ENCODE data around the gene RSPO4. TPM values are rescaled to one million over a fixed set of nuclear protein-coding genes. Genes with fewer than 3 reads are reported as not detected.

RSPO4 gene
- total and polyA plus RNA-seq, 2 of the 8 experiments (the other 6 are each of a cell fraction or from before 2014, with no cell fraction given): 3.4 to 6.4 TPM

GRCh38 chr20:1041845-1042390 lies 39.8 kb upstream of the RSPO4 start:
- no peak overlapping the region for H4K8ac ChIP-seq (ENCODE audit: extremely low read depth, insufficient read depth, low read length)
- ChIA-PET POLR2A (ENCODE audit: partially characterized antibody) (interaction anchor here (1.3 kb wide), 1 partner anchor 12 kb away, joined by 3 read pairs; no protein-coding TSS in a partner anchor), CTCF (ENCODE audit: partially characterized antibody) (no interaction called here)
- no peak overlapping the region for H2BK20ac ChIP-seq (ENCODE audit: low read length)
- peaks cover 3% of the 10 kb centered on the region; the same call in 1 of the 2 replicates for H3K23me2 ChIP-seq (ENCODE audit: low read depth, low read length)
- no peak overlapping the region for H2BK15ac ChIP-seq (ENCODE audit: low read length)
- no peak overlapping the region for H3K56ac ChIP-seq (replicated peaks; ENCODE audit: insufficient read length, low read depth, low read length)
- no peak overlapping the region for H4K91ac ChIP-seq (replicated peaks; ENCODE audit: insufficient read length, low read length)
- H2BK5ac ChIP-seq (ENCODE audit: low read depth, low read length): no peak overlapping the region
- H3K14ac ChIP-seq (ENCODE audit: insufficient read length): no peak overlapping the region
- H3K4me1 ChIP-seq (replicated peaks in 1 of 4; ENCODE audit: control insufficient read depth in 3 of 4, insufficient read depth in 4 of 4, low read length in 3 of 4): no peaks in the 10 kb centered on the region
- no peaks in the 10 kb centered on the region; a peak in 1 of 7 replicates for H3K27me3 ChIP-seq (replicated peaks in 1 of 4; ENCODE audit: control insufficient read depth in 3 of 4, extremely low read depth in 1 of 4, insufficient read depth in 3 of 4, low read length in 3 of 4)
- FAIRE-seq: no peak
- no peak overlapping the region for H2BK120ac ChIP-seq (replicated peaks; ENCODE audit: low read depth, low read length)
- no peak for DNase-seq (ENCODE audit: low read depth in 1 of 2, low spot score in 2 of 2)
- WGBS, 2 experiments (ENCODE audit: extremely low coverage in 1 of 2, insufficient coverage in 1 of 2, insufficient read length in 1 of 2, insufficient replicate concordance in 2 of 2, low coverage in 1 of 2, low lambda C conversion rate in 2 of 2, missing lambda C conversion rate in 1 of 2): 88% methylated on average over 7 of the region's 7 CpGs; no CpG with 5 or more reads in 1 of the 2 experiments
- no peak overlapping the region for H2BK12ac ChIP-seq (ENCODE audit: low read depth, low read length)
- H3K4me2 ChIP-seq (ENCODE audit: insufficient read depth in 1 of 2, low read depth in 2 of 2, low read length in 2 of 2): no peak overlapping the region
- no peak overlapping the region for H3K9ac ChIP-seq (replicated peaks in 1 of 4; ENCODE audit: extremely low read depth in 1 of 4, low read depth in 3 of 4, low read length in 3 of 4)
- H3K4me3 ChIP-seq (ENCODE audit: extremely low read depth in 1 of 4, insufficient read depth in 2 of 4, low read depth in 3 of 4, low read length in 4 of 4): no peak overlapping the region
- no peak overlapping the region for H3K23ac ChIP-seq (ENCODE audit: insufficient read length)
- no peak overlapping the region for H2AFZ ChIP-seq (ENCODE audit: low read length)
- H4K20me1 ChIP-seq (replicated peaks in 1 of 2; ENCODE audit: control insufficient read depth in 1 of 2, insufficient read depth in 2 of 2, low read length in 2 of 2): no peaks in the 10 kb centered on the region
- H4K5ac ChIP-seq (ENCODE audit: insufficient read length, low read depth, low read length): no peak overlapping the region
- H3K27ac ChIP-seq (ENCODE audit: low read depth, low read length): no peak overlapping the region
- no peak overlapping the region for H3K18ac ChIP-seq (ENCODE audit: extremely low read depth, low read length)
- H3K4ac ChIP-seq (replicated peaks; ENCODE audit: insufficient read length, low read depth, low read length): no peak overlapping the region
- no peaks in the 10 kb centered on the region for H3K79me1 ChIP-seq (ENCODE audit: low read depth, low read length)
- no peaks in the 10 kb centered on the region for H3K36me3 ChIP-seq (ENCODE audit: control insufficient read depth in 2 of 4, insufficient read depth in 4 of 4, low read length in 3 of 4)
- no peaks in the 10 kb centered on the region for H3K79me2 ChIP-seq (ENCODE audit: control insufficient read depth in 1 of 2, insufficient read depth in 2 of 2, low read length in 2 of 2)
- no peak overlapping the region for H2AK5ac ChIP-seq (ENCODE audit: low read depth, low read length)
- no peaks in the 10 kb centered on the region for H3K9me3 ChIP-seq (ENCODE audit: insufficient read depth in 2 of 2, low read depth in 1 of 2, low read length in 1 of 2)
- no peak for TF ChIP-seq CTBP2 (IDR thresholded peaks at IDR 0.05; ENCODE audit: borderline replicate concordance, insufficient read depth, insufficient read length, low read length)
- no peak for TF ChIP-seq SRF (IDR thresholded peaks at IDR 0.05; ENCODE audit: low read depth, low read length)
- no peak for TF ChIP-seq TAF1 (IDR thresholded peaks at IDR 0.05; ENCODE audit: low read depth, low read length)
- no peak for TF ChIP-seq CREB1 (IDR thresholded peaks at IDR 0.05)
- TF ChIP-seq BRCA1 (IDR thresholded peaks at IDR 0.05; ENCODE audit: low read depth, low read length): no peak
- TF ChIP-seq RNF2 (IDR thresholded peaks at IDR 0.05; ENCODE audit: borderline replicate concordance, low read depth, low read length, missing control alignments, poor library complexity, severe bottlenecking): no peak
- no peak for TF ChIP-seq RFX5 (IDR thresholded peaks at IDR 0.05; ENCODE audit: borderline replicate concordance, low read depth, low read length)
- TF ChIP-seq MAX (IDR thresholded peaks at IDR 0.05): no peak
- TF ChIP-seq POU5F1 (IDR thresholded peaks at IDR 0.05; ENCODE audit: low read depth, low read length): no peak
- no peak for TF ChIP-seq FOSL1 (IDR thresholded peaks at IDR 0.05; ENCODE audit: insufficient read depth, low read depth, low read length)
- TF ChIP-seq JUND (IDR thresholded peaks at IDR 0.05; ENCODE audit: low read length): no peak
- TF ChIP-seq GTF2F1 (IDR thresholded peaks at IDR 0.05; ENCODE audit: borderline replicate concordance, low read depth, low read length): no peak
- TF ChIP-seq JUN (IDR thresholded peaks at IDR 0.05; ENCODE audit: low read depth, low read length): no peak
- no peak for TF ChIP-seq BACH1 (IDR thresholded peaks at IDR 0.05; ENCODE audit: low read length)
- TF ChIP-seq SP4 (IDR thresholded peaks at IDR 0.05; ENCODE audit: low read length): no peak

All from H1 (cell line).